HCT116 (cell line): ENCODE data around the gene ACSL3. TPM values are rescaled to one million over a fixed set of nuclear protein-coding genes. Genes with fewer than 3 reads are reported as not detected.

Experiments
- ATAC-seq: fragments of 200-7000 bp; cut with Tn5 transposase; 2 replicates; pipeline ENCODE4 v1.9.1; 2020; ENCODE audit warnings: mild to moderate bottlenecking, moderate library complexity
- BruUV-seq: library from RNA; stranded (reverse); fragments of 400-500 nt; replicated peaks from 2 replicates; lab custom pipeline; 2021; lab: Mats Ljungman, UMichigan
- CTCF ChIA-PET: fragments of 300-600 bp; sonication (Branson Sonifier 250); formaldehyde crosslinking; loops from one replicate; lab custom pipeline; 2021; ENCODE audit warnings: antibody characterized with exemption; lab: Charles Lee
- POLR2A ChIA-PET: fragments of 300-600, 350-600 bp; sonication (Branson Sonifier 250); formaldehyde crosslinking; loops from one replicate; lab custom pipeline; 2021; ENCODE audit warnings: antibody characterized with exemption; lab: Charles Lee
- RAD21 ChIA-PET, 2 experiments: fragments of 300-600 bp; sonication (Branson Sonifier 250); formaldehyde crosslinking; loops; one replicate each; lab custom pipeline; 2023; ENCODE audit warnings: low total read pairs in 2 of 2; ENCODE audit not compliant: uncharacterized antibody in 2 of 2, unreplicated experiment in 2 of 2, low non-redundant PET in 1 of 2; lab: Charles Lee
- DNase-seq: peaks from one replicate; pipeline ENCODE4 v3.0.0-alpha.2; 2010; ENCODE audit warnings: low read depth, low spot score
- H2AFZ ChIP-seq: fragments of 200-600 bp; shearing (Covaris generic), sonication (generic); 2 replicates; pipeline ENCODE4 v1.6.1; 2017; ENCODE audit warnings: low read depth, mixed run types, mixed read lengths, antibody characterized with exemption, low read length; ENCODE audit not compliant: poor library complexity, severe bottlenecking
- H3K27ac ChIP-seq: 2 replicates; pipeline ENCODE4 v1.5.1; 2012; ENCODE audit warnings: low read depth, low read length
- H3K27me3 ChIP-seq: fragments of 200-600 bp; sonication (generic); 2 replicates; pipeline ENCODE4 v1.6.1; 2016; ENCODE audit warnings: mixed run types, low read length, mixed read lengths; ENCODE audit not compliant: insufficient read depth
- H3K36me3 ChIP-seq, 2 experiments: fragments of 200-500 bp in 1 of 2; fragments of 200-600 bp in 1 of 2; sonication (Bioruptor generic) in 1 of 2; sonication (generic) in 1 of 2; 2 replicates each; pipeline versions ENCODE4 v1.5.1 to v1.6.1; 2014 to 2016; ENCODE audit warnings: low read length in 2 of 2, inconsistent platforms in 1 of 2, mixed read lengths in 1 of 2, mixed run types in 1 of 2; ENCODE audit not compliant: insufficient read depth in 2 of 2, control insufficient read depth in 1 of 2
- H3K4me1 ChIP-seq, 2 experiments: fragments of 200-600 bp in 1 of 2; sonication (generic) in 1 of 2; 2 replicates each; pipeline versions ENCODE4 v1.5.1 to v1.6.1; 2012 to 2017; ENCODE audit warnings: low read length in 2 of 2, inconsistent platforms in 1 of 2, mild to moderate bottlenecking in 1 of 2, mixed read lengths in 1 of 2, mixed run types in 1 of 2, moderate library complexity in 1 of 2; ENCODE audit not compliant: insufficient read depth in 2 of 2, control insufficient read depth in 1 of 2
- H3K4me2 ChIP-seq: fragments of 200-600 bp; sonication (generic); 2 replicates; pipeline ENCODE4 v1.6.1; 2017; ENCODE audit warnings: mixed run types, low read length, mixed read lengths
- H3K4me3 ChIP-seq, 2 experiments: fragments of 200-600 bp in 1 of 2; sonication (generic) in 1 of 2; replicated peaks in 1 of 2; 2 replicates each; pipeline ENCODE4 v1.5.1; 2011 to 2016; ENCODE audit warnings: low read length in 2 of 2, control low read depth in 1 of 2, low read depth in 1 of 2, mild to moderate bottlenecking in 1 of 2, mixed read lengths in 1 of 2, mixed run types in 1 of 2
- H3K79me2 ChIP-seq: fragments of 200-600 bp; sonication (generic); 2 replicates; pipeline ENCODE4 v1.6.1; 2017; ENCODE audit warnings: mild to moderate bottlenecking, mixed run types, low read length, moderate library complexity, mixed read lengths; ENCODE audit not compliant: insufficient read depth
- H3K9ac ChIP-seq: fragments of 200-600 bp; sonication (generic); 2 replicates; pipeline ENCODE4 v1.6.1; 2016; ENCODE audit warnings: low read length, mixed read lengths
- H3K9me2 ChIP-seq: fragments of 200-600 bp; sonication (generic), shearing (Covaris generic); 2 replicates; pipeline ENCODE4 v1.6.1; 2017; ENCODE audit warnings: mixed run types, mild to moderate bottlenecking, moderate library complexity; ENCODE audit not compliant: insufficient read depth
- H3K9me3 ChIP-seq, 2 experiments: fragments of 200-500 bp in 1 of 2; fragments of 200-600 bp in 1 of 2; sonication (Bioruptor generic) in 1 of 2; sonication (generic) in 1 of 2; 2 replicates each; pipeline ENCODE4 v1.6.1; 2014 to 2017; ENCODE audit warnings: low read length in 2 of 2, mixed read lengths in 2 of 2, inconsistent platforms in 1 of 2, low read depth in 1 of 2, mild to moderate bottlenecking in 1 of 2, mixed run types in 1 of 2, moderate library complexity in 1 of 2; ENCODE audit not compliant: control insufficient read depth in 1 of 2, insufficient read depth in 1 of 2
- H4K20me1 ChIP-seq: fragments of 200-600 bp; sonication (generic), shearing (Covaris generic); 2 replicates; pipeline ENCODE4 v1.6.1; 2017; ENCODE audit warnings: mixed run types, mild to moderate bottlenecking, moderate library complexity; ENCODE audit not compliant: insufficient read depth
- CBX3 ChIP-seq: IDR thresholded peaks from 2 replicates; pipeline ENCODE4 v1.6.1; 2012; ENCODE audit warnings: low read depth
- CTCF ChIP-seq, 3 experiments: fragments of 200-600 bp in 1 of 3; sonication (generic) in 1 of 3; IDR thresholded peaks in 2 of 3; conservative IDR thresholded peaks in 1 of 3; 2 replicates each; pipeline ENCODE4 v1.5.1; 2012 to 2017; ENCODE audit warnings: low read depth in 2 of 3, low read length in 2 of 3, antibody characterized with exemption in 1 of 3, borderline replicate concordance in 1 of 3, control low read depth in 1 of 3, mild to moderate bottlenecking in 1 of 3, mixed read lengths in 1 of 3, mixed run types in 1 of 3, moderate library complexity in 1 of 3; ENCODE audit not compliant: insufficient read depth in 1 of 3
- EZH2 ChIP-seq: fragments of 200-600 bp; sonication (generic); IDR thresholded peaks from 2 replicates; pipeline ENCODE4 v1.6.1; 2017; ENCODE audit warnings: antibody characterized with exemption, mixed run types
- POLR2A ChIP-seq: IDR thresholded peaks from 2 replicates; pipeline ENCODE4 v1.7.0; 2011; ENCODE audit warnings: borderline replicate concordance; ENCODE audit not compliant: insufficient read depth, insufficient read length; ENCODE audit errors: extremely low read depth
- POLR2AphosphoS5 ChIP-seq: IDR thresholded peaks from 2 replicates; pipeline ENCODE4 v1.6.1; 2011; ENCODE audit warnings: mild to moderate bottlenecking, low read depth, low read length, moderate library complexity
- RAD21 ChIP-seq: IDR thresholded peaks from 2 replicates; pipeline ENCODE4 v1.6.1; 2012; ENCODE audit warnings: low read depth, mild to moderate bottlenecking
- REST ChIP-seq: IDR thresholded peaks from 2 replicates; pipeline ENCODE4 v1.6.1; 2012; ENCODE audit warnings: low read depth
- SIN3A ChIP-seq: IDR thresholded peaks from 2 replicates; pipeline ENCODE4 v1.6.1; 2012; ENCODE audit warnings: low read depth
- SP1 ChIP-seq: IDR thresholded peaks from 2 replicates; pipeline ENCODE4 v1.6.1; 2012; ENCODE audit warnings: low read depth
- YY1 ChIP-seq: IDR thresholded peaks from 2 replicates; pipeline ENCODE4 v1.6.1; 2011; ENCODE audit warnings: low read length, low read depth, moderate library complexity, mild to moderate bottlenecking; ENCODE audit not compliant: insufficient replicate concordance; ENCODE audit errors: extremely low read depth
- ZBTB33 ChIP-seq: IDR thresholded peaks from 2 replicates; pipeline ENCODE4 v1.6.1; 2011; ENCODE audit warnings: mild to moderate bottlenecking, low read length, moderate library complexity; ENCODE audit not compliant: insufficient replicate concordance; ENCODE audit errors: extremely low read depth
- ZNF274 ChIP-seq: fragments of 200-500 bp; sonication (Bioruptor generic); IDR thresholded peaks from 2 replicates; pipeline ENCODE4 v1.6.1; 2014; ENCODE audit warnings: mild to moderate bottlenecking, low read depth, low read length, inconsistent platforms
- intact Hi-C: fragments of 100-400 bp; cut with micrococcal nuclease; formaldehyde crosslinking; loops from 2 replicates; pipeline ENCODE4 v1.10.0; 2022
- total RNA-seq: library from RNA; stranded (reverse); gene quantifications from one replicate; pipeline ENCODE4 v1.2.1, GENCODE V29; 2021; ENCODE audit not compliant: unreplicated experiment

ACSL3 gene
- total RNA-seq, 1 experiment from 2014 or later: 142 TPM

DNA sequence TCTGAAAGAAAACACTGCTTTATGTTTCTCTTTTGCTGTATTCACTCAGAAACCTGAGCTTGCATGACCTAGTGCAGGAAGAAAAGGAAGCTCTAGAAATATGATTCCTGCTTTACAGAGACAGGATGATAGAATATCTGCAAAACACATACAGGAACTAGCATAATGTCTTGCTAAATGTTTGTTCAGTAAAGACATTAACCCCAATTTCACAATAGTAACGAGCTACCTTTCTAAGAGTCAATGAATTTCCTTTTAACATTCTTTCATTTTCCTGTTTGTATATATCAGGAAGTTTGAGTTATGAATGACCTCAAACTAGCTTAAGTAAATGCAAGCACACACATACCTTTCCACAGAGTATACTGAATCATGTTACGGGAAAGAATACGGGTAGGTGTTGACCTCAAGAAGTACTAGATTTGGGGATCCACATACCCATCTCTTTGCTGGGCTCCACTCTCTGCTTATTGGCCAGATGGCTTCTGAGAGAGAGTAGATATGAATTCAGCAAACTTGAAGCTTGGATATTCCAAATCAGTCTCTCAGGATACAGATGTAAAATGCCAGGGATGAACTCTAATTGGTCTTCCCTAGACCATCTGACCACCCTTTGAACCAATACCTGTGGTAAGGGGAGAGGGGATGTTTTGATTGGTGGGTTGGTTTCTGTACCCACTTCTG, 18.2 kb upstream of the ACSL3 start:
- TF ChIP-seq SIN3A: no peak
- no peak for TF ChIP-seq CBX3
- TF ChIP-seq POLR2AphosphoS5: no peak
- TF ChIP-seq POLR2A: no peak
- no peak for TF ChIP-seq ZBTB33
- no peak for TF ChIP-seq SP1
- TF ChIP-seq REST: no peak
- TF ChIP-seq CTCF (IDR thresholded peaks at IDR 0.05 in 2 of 3, conservative IDR thresholded peaks at IDR 0.05 in 1 of 3; ENCODE audit: borderline replicate concordance in 1 of 3, insufficient read depth in 1 of 3, low read depth in 2 of 3, low read length in 2 of 3): no peak
- no peak for TF ChIP-seq RAD21
- TF ChIP-seq YY1: no peak
- TF ChIP-seq EZH2: no peak
- TF ChIP-seq ZNF274: no peak
- no peaks in the 10 kb centered on the region for H3K79me2 ChIP-seq

More for the DNA sequence above, 18.2 kb upstream of the ACSL3 start:
- intact Hi-C loops: no loop called here
- no TSS peak for BruUV-seq
- Histone ChIP-seq H3K9me2 (no peaks in the 10 kb centered on the region), H3K27ac (no peak overlapping the region), H3K27me3 (no peaks in the 10 kb centered on the region), H3K4me1 (peaks cover 0 to 9% of the 10 kb centered on the region in 2 experiments; a peak in 2 of 4 replicates), H3K9me3 (no peaks in the 10 kb centered on the region), H3K4me3 (no peak overlapping the region), H2AFZ (peak overlapping the region; percentile 36), H3K36me3 (no peaks in the 10 kb centered on the region), H4K20me1 (no peaks in the 10 kb centered on the region), H3K4me2 (no peak overlapping the region), H3K9ac (no peak overlapping the region)
- CTCF ChIA-PET: interaction anchor here (1.0 kb wide), 1 partner anchor 133 kb away, joined by 3 read pairs; no protein-coding TSS in a partner anchor
- POLR2A ChIA-PET: interaction anchor here (0.8 kb wide), 1 partner anchor 9 kb away, joined by 3 read pairs; no protein-coding TSS in a partner anchor
- ATAC-seq (peak; percentile 54), DNase-seq (no peak)
- RAD21 ChIA-PET: no interaction called here
